Activated CD8-positive, alpha-beta memory T cell treated with anti-CD3 and anti-CD28 coated beads, Interleukin-2, amount 50 U/mL, for 1 hour (primary cell): Measurements from ENCODE around the gene CDC42EP2.

ENCODE experiments used
- DNase-seq: peaks from one replicate; pipeline ENCODE4 v3.0.0-alpha.2; 2020; ENCODE audit errors: extremely low read depth

Gene CDC42EP2

DNA sequence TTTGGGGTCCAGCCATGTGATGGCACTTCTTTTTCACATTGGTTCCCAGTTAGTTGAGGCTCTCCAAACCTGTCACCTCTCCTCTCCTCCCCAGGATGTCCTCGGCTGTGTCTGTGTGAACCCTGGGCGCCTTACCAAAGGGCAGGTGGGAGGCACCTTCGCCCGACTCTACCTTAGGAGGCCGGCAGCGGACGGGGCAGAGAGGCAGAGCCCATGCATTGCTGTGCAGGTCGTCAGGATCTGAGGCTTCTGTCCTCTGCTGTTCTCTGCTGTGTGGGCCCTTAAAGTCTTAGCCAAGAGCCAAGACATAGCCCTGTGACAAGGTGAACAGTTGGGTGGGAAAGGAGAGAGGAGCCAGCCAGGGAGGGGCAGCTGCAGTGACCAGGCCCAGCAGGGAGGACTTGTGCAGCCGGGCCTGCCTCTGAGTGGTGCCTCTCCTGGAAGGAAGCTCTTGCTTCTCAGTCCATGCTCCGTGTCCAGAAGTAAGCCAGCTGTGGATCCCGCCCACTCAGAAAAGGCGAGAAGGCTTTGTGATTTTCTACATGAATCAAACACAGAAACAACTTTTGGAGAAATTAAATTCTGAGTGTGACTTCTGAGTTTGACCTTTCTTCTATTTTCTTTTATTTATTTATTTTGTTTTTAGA lies 17.5 kb upstream of the CDC42EP2 start:
- DNase-seq = no peak

DNA sequence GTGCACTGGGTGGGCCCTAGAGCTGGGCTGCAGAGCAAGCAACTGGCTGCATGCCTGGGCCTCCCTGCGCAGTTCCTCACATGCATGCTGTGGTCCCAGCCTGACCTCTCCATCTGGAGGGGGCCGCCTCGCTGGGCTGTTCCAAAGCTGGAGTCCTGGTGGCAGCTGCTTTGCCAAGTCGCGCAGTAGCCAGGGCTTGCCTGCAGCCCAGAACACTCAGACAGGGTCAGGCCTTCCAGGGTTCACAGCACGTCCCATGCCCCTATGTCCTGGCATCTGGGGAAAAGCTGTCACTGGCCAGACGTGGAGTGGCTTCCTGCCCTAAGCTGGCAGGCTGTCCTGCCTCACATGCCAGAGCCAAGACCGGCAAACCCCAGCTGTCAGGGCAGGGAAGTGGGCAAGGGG lies 16.5 kb upstream of the CDC42EP2 start:
- DNase-seq = no peak

DNA sequence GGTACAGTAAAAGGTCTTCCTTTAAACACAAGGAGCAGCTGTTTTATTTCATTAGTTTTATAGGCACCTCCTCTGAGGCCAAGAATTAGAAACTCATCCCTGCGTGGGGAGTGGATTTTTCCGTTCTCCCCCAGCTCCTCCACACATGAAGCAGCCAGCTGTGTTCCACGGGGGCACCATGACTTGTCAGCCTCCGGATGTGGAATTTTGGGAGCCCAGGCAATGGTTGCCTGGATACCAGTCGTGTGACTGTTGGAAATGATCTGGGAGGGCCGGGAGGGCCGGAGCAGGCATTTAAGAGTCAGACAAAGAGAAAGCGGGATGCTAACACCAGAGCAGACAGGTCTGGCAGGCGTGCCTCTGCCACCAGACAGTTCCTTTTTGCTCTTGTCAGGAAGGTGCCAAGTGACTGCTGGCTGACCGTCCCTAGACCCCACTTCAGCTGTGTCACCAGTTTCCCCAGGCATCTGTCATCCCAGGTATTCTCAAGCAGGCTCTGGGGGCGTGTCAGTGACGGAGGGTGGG lies 15.9 kb upstream of the CDC42EP2 start:
- no peak for DNase-seq

DNA sequence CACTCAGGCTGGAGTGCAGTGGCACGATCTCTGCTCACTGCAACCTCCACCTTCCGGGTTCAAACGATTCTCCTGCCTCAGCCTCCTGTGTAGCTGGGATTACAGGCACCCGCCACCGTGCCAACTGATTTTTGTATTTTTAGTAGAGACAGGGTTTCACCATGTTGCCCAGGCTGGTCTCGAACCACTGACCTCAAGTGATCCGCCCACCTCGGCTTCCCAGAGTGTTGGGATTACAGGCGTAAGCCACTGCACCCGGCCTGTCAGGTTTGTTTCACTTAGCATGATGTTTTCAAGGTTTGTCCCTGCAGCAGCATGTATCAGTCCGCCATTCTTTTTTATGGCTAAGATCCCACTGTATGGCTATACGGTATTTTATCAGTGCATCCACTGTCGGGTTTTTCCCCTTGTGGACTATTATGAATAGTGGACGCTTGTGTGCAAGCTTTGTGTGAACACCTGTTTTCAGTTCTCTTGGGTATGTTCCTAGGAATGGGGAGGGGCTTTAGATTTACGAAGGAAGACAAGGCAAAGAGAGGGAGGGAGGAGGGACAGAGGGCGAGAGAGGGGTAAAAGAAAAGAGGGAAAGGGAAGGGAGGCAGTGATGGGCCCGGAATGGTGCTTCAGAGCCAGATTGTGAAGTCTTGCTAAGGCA lies 13.9 kb upstream of the CDC42EP2 start:
- DNase-seq = no peak

DNA sequence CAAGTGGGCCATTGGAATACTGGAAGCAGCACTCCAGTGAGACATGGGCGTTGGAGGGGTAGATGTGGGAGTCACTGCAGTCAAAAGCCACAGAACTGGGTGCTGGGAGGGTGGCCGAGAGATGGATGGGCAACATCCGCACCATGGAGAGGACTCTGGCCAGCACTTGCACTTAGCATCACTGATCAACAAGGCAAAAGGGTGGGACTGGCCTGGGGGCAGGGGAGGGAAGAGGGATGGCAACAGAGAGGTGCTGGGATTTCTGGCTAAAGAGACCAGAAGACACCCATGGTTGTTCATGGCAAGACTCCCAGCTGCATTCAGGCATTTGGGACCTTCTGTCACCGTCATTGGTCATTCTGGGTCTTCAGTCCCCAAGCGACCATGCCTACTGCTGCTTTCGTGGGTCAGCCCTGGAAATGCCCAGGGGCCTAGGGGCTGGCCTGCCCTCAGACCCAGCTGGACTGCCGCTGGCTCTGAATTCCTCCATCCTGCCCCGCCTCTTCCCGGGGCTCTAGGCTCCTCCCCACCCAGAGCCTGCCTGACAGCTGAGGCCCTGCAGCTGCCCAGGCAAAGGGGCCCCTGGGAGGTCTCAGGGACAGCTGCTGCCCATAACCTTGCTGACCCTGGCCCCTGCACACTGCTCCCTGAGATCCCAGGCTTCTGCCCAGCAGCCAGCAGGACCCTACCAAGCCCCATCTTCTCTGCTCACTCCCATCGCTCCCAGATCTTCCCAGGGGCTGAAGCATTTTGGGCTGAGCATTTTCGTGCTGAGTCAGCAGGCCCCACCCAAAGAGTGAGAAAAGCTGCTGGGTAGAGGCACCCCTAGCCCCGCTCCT lies 13.0 kb upstream of the CDC42EP2 start:
- no peak for DNase-seq

DNA sequence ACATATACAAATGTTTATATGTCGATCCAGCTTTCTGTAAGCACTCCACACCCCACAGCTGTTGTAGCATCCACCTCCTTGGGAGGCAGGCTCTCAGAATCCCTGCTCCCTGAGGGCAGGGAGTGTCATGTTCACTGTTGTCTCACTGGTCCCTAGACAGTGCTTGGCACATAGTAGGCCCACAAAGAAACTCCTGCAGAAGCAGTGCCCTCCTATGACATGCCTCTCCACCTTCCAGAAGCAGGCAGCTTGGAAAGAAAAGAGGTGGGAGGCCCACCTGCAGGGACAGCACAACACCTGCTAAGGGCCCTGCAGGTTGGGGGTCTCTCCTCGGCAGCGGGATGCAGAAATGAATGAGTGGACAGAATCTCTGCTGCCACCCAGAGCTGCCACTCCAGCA lies 11.1 kb upstream of the CDC42EP2 start:
- DNase-seq = no peak

DNA sequence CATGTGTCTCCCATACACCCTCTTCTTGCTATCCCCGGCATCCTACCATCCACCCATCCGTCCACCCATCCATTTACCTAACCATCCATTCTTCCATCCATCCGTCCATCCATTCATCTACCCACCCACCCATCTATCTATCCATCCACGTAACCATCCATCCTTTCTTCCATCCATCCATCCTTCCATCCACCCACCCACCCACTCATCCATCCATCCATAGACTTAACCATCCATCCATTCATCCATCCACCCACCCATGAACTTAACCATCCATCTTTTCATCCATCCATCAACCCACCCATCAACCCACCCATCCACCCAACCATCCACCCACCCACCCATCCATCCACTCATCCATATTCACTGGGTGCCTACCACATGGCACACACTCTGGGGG lies 10.6 kb upstream of the CDC42EP2 start:
- no peak for DNase-seq

DNA sequence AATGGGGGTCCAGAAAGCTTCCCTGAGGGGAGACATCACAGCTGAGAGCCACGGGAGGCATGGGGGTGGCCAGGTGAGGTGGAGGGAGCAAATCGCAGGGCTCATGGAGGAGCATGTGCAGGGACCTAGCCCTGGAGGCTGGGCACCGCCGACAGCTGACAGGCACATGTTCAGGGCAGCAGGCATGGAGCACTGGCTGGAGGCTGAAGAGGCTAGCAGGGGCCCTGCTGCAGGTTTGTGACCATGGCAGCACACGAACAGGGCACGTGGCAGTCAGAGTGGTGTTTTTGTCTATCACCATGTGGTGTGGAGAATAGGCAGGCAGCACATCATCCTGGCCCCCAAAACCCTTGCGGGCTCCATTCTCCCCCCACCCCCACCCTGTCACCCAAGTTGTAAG lies 10.1 kb upstream of the CDC42EP2 start:
- DNase-seq = no peak

DNA sequence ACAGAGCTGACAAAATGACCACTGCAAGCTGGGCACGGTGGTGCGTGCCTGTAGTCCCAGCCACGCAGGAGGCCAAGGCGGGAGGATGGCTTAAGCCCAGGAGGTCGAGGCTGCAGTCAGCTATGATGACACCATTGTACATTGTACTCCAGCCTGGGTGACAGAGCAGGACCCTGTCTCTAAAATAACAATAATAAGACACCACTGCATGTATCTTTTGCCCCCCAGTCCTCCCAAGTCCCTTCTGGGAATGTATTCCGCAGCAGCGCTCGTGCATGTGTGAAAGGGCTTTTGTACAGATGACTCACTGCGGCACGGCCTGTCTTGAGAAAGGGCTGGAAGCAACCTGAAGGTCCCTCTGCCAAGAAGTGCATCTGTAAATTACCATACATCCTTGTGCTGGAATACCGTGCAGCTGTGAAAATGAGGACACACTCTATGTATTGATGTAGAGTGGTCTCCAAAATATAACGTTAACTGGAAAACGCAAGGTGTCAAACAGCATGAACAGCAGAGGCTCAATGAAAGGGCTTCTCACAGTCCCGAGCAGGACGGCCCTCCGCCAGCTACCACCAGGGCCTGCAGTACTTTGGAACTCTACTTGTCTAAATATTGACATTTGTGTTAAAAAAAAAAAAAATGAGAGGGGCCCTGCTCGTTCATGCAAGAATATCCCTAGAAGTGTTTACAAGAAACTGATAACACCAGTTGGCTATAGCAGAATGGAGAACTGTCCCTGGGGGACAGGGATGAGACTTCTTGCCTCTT lies 9.0 kb upstream of the CDC42EP2 start:
- DNase-seq = no peak

DNA sequence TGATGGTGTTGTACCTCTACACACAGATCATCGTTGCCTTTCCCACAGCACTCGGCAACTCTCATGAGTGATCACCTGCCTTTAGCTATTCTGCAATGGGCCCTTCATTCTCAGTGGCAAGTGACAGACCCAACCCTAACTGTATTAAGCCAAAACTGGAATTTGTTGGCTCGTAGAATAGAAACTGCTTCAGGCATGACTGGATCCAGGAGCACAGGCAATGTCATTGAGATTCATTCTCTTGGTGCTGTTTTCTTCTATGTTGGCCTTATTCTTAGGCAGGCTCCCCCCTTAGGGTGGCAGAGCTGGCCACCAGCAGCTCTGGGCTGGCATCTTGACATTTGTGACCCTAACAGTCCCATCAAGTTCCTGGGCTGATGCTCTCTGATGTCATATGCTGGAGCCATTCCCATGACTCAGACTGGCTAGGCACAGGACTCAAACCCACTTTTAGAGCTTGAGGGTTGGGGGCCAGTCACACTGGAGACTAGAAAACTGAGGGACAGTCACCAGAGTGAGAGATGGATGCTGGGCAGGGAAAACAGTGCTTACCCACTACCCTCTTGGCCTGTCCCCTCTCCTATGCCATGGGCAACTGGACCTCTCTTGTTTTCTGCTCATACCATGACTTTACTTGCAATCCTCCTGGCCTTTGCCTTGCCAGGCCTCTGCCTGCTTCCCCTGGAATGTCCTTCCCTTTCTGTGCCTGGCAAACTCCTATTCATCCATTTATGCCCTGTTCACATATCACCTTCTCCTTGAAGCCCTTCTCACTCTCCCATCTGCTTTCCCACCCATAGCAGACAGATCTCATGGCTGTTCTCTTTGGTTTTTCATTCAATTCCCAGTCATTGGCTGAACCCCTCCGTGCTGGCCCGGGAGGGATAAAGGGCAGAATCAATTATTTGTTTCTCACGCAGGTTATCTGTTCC lies 7.1 kb upstream of the CDC42EP2 start:
- DNase-seq = no peak

DNA sequence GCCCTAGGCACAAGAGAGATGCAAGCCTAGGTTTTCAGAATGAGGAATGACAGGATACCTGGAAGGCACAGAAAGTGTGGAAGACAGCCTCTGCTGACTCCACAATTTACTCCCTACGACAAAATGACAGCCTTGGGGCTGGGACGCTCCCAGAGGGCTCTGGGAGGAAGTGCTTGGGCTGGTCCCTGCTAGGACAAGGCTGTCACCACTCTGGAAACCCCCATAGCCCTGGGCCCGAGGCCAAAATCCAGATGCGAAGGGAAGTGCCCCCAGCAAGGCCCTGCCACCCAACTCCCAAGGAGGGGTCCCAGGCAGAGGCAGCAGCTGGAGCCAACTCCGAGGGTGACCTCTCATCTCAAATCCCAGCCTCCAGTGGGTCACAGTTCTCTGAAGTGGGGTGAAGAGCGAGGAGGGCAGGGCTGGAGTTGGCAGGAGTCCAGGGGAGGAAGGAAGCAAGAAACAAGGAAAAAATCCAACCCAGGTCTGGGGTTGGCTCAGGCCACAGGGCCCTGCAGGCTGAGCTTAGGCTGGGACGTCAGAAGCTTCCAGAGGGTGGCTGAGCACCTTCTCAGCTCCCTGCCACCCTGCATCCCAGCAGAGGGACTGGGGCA lies 6.3 kb upstream of the CDC42EP2 start:
- DNase-seq = no peak

DNA sequence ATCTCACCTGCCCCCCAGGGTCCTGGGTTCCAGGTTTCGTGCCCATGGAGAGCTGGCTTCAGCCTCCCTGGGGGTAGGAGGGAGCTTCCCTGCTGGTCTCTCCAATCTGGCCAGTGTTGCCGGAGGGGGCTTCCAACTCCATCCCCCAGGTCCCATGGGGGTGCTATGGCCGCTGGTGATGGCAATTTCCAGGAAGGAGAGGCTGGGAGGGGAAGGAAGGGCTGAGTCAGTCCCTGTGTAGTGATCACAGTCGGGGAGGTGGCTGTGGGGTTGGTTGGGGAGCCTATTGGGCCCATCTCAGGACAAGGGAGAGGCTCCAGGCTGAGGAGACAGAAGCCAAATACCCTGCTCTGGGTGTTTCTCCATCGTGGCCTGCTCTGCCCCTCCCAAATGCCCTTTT lies 5.7 kb upstream of the CDC42EP2 start:
- DNase-seq = no peak

DNA sequence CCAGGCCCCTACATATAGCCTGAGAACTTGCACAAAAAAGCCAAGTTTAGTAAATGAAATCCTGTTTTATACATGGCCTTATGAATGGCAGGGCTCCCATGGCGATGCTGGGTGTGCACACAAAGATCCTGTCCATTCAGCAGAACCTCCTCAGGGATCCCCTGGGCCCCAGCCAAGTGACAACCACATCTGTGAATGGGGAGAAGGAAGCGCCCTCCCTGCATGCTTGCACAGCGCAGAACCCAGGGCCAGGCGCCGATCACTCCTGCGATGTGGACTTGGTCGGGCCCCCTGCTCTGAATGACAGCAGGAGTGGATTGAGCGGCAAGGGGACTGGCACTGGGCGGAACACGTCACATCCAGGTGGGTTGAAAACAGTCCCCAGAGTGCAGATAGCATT lies 4.5 kb upstream of the CDC42EP2 start:
- no peak for DNase-seq

DNA sequence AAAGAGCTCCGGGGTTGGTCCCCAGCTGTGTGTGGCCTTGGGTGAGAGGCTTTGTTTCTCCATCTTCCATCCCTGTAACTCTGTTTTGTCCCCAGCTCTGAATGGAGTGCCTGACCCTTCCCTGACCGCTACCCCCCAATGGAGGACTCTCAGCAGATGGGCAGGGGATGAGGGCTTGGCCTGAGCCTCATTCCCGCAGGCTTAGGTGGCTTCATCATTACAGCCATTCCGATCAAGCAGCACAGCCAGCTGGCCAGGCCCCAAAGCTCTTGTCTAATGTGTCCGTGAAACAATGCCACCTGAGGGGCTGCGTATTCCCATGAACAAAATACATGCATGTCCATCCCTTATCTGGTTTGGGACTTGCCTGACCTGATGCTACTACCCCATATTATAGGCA lies 3.9 kb upstream of the CDC42EP2 start:
- DNase-seq = no peak

DNA sequence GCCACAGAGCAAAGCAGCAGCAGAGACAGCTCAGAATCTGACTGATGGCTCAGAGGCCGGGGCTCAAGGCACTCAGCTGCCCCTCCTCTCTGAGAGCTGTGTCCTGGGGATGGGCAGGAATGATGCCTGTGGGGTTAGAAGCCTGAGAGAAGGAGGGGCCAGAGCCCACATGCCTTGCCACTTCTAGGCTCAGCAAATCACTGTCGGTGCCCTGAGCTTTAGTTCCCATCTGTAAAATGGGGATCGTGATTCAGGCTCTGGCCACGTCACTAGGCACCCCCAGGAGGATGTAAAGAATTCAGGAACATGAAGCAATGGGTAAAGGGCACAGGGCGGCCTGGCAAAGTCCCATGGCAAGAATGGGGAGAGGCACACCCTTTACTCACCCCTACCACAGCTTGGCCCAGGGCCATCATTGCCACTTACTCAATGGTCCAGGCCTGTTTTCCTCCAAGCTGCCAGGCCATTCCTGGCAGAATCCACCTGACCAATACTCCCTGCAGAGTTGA lies 3.4 kb upstream of the CDC42EP2 start:
- no peak for DNase-seq

DNA sequence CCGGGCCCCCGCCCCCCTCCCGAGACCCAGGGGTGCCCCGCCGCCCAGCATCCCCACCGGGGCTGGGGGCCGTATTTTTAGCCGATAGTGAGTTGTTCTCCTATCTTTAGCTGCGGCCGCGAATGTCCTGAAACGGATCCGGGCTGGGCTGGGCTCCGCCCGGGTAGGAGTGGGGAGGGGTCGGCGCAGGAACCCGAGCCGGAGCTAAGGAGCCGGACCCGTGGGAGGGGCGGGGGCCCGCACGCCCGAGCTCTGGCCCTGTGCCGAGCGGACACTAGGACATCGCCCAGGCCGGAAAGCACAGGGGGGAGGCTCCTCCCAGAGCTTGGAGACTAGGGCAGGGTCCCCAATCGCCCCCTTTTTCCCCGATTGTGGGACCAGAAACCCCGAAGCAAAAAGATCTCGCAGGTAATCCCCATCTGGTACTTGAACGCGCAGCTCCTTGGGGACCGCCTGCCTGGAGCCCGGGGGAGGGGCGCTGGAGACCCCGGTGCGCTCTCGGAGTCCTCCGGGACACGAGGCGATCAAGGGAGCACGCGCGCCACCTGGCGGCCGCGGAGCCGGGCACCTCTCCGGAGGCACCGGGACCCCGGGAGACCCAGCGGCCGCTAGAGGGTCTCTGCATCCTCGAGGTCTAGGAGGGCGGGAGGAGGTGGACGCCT lies 669 bp downstream of the CDC42EP2 start:
- peak; percentile 13 for DNase-seq

DNA sequence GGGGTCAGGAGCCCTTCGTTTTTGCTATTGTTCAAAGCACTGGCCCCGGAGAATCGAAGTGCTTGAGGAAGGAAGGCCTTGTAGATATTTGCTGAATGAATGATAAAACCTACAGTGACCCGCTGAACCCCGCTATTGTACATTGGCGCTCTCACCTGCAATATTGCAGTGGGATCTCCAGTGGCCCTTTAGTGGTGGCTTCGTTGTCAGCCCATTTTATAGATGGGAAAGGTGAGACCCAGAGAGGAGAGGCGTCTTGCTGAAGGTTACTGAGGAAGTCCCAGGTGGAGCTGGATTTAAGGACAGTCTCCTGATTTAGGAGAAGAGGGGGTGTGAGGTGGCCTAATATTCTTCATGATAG lies 1.2 kb downstream of the CDC42EP2 start:
- no peak for DNase-seq

DNA sequence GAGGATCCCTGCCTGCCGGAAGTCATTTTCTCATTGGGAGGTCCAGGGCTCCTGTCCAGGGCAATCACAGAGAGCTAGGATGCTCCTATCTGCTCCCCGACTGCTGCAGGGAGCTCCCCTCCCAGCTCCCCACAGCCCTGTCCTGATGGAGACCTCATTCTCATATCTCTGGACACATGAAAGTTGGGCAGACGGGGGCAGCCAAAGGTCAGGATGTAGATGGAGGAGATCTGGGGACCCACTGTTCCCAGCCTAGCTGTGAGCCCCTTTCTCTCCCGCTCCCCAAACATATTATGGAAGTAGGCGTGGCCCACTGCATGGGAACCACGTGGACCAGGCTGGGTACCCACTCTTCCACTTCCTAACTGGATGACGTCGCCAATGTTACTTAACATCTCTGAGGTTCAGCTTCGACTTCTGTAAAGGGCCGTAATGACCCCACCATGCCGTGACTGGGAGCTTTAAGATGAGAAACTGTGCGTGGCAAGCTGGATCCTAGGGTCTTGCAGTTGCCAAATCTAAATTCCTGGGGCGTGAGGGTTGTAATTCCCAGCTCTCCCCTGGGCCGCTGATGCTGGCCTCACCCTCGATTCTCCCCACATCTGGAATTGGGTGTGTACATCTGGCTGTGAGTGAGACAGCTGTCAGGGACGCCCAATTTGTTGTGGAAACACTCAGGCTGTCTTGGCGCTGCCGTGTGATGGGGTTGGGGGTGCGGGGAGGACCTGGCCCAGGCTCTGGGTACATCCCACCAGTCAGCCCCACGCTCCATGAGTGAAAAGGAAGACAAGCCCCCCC lies 1.8 kb downstream of the CDC42EP2 start:
- DNase-seq = no peak
